Uterine smooth muscle cell (primary cell): ENCODE data around the gene TAF12. TPM values are rescaled to one million over a fixed set of nuclear protein-coding genes. Genes with fewer than 3 reads are reported as not detected.

Experiments used
- total RNA-seq: library from RNA; depleted of rRNA; stranded (reverse); fragments of >200 nt; gene quantifications from 2 replicates; pipeline ENCODE4 v1.2.3, GENCODE V29; 2014

Gene TAF12, protein sequence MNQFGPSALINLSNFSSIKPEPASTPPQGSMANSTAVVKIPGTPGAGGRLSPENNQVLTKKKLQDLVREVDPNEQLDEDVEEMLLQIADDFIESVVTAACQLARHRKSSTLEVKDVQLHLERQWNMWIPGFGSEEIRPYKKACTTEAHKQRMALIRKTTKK
- 46.8 and 47.1 TPM in 2 replicates for total RNA-seq

DNA sequence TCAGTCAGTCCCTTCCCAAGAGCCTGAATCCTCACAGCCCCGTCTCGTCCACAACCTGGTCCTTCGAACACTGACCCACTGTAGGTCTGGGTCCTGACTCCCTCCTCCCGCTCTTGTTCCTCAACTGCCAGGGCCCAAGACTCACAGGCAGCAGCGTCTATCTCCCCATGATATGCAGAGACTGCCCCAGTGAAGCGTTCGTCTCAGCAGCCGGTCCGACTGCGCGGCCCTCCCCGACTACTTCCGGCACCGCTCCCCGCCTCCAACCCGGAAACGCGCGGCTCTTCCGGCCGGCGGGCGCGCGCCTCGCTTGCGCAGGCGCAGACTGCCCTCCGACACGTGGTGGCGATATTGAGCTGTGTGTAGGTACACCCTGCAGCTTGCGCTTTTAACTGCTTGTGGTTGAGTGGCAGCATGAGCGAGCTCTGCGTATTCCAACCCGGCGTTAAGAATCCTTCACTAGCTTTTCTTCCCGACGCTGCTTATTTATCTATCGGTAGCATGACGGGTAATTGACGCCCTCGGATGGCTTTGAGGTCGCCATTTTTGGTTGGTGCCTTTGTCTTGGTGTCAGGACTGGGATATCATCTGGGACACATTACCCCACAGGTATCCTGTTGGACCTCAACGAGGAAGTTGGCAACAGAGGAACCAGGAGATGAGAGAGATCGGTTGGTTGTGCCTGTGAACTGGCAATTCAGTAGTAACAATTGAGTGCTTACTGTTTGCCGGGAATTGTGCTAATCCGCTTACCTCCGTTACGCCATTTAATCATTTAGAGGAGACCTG lies at the start of gene TAF12:
TAF12 (minus strand) TSS at position 221 of the 789 bp plus-strand sequence. CDS start 20,986 bp downstream, outside the sequence.

DNA sequence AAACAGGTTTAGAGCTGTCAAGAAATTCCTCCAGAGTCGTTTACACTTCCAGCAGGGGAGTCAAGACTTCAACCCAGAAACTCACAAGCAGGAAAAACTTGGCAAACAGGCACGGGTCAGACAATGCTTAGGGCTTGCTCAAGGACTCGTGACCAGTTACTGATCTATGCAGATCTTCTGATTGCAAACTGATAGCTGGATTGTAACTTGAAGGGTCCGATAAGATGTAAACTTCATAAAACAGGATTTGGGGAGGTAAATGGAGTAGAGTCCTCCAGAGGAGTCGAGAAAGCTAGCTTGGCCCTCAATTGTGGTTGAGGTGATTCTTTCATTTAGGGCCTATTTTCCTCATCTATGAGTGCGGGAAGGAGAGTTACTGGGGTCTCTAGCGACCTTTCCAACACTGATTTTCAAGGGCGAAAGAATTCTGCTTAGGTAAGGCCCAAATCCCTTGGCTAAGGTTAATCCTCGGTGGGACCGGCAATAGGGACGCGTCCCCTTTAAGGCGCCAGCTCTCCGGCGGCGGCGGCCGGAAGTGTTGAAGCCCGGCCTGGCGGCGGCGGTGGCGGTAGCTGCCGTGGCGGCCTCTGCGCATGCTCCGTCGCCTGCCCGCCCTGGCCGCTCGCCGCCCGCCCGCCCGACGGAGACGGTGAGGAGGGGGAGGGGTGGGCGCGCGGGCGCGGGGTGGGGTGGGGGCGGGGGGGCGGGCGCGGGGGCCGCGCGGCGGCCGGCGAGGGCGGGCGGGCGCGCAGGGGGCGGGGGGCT lies 25.5 kb upstream of the TAF12 start, which contains the start of gene GMEB1:
GMEB1 (plus strand) TSS at position 594 of the 765 bp plus-strand sequence. CDS start 14,829 bp downstream, outside the sequence.

DNA sequence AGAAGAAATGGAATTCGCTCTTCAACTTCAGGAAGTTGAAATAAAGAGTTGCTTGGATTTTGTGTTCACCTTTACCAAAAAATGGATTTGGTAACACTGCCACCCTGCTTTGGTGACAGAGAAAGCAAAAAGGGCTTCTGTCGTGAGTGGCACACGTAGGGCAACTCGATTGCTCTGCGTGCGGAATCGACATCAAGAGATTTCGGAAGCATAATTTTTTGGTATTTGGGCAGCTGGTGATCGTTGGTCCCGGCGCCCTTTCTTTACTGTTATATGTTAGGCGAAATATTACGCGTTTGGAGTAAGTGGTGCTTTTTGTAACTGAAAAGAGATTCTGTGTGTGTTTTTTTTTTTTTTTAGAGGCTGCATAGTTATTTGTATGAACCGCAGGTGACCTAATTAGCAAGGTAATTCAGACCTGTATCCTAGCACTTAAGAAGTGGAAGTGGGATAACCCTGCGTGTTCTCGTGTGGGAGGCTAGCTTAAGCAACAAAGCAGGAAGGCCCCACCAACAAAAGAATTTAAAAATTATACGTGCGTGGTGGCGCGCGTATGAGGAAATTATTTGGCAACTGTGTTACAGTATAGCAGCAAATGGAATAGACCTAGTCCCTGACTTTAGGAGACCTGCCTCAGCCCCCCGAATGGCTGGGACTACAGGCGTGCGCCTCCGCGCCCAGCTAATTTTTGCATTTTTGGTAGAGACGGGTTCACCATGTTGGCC lies 5.8 kb upstream of the TAF12 start, which contains the start of gene RNU11:
RNU11 (plus strand) TSS at position 127 of the 725 bp plus-strand sequence.

GRCh38 chr1:28591708-28592320 lies 51.1 kb downstream of the TAF12 start, which contains the start of gene RAB42:
RAB42 (plus strand) TSS chr1:28592265; CDS start chr1:28592512, 247 bp downstream.

Other genes with a start within 250 kb of the TAF12 start
- 70.5 and 87.7 TPM in 2 replicates for gene RCC1, start 137.0 kb downstream of the TAF12 start, total RNA-seq
- gene TRNAU1AP, start 90.0 kb downstream of the TAF12 start, total RNA-seq: 24.0 and 33.1 TPM in 2 replicates
- gene RAB42, start 50.8 kb downstream of the TAF12 start, total RNA-seq: 2.3 and 3.2 TPM in 2 replicates
- gene RNU11, start 5.5 kb upstream of the TAF12 start, total RNA-seq: not detected in 2 replicates
- gene GMEB1, start 25.7 kb upstream of the TAF12 start, total RNA-seq: 7.4 and 10.7 TPM in 2 replicates
- 53.9 and 63.7 TPM in 2 replicates for gene YTHDF2, start 93.9 kb upstream of the TAF12 start, total RNA-seq
- gene OPRD1, start 169.1 kb upstream of the TAF12 start, total RNA-seq: not detected in 2 replicates